ENCODE data around the gene SCN3A.

GRCh38 chr2:165197346-165197745, 6.5 kb downstream of the SCN3A start:
- TF ChIP-seq CTCF (IDR thresholded peaks at IDR 0.05) (no peak), POLR2AphosphoS5 (IDR thresholded peaks at IDR 0.05) (no peak), POLR2A (IDR thresholded peaks at IDR 0.05) (no peak), EP300 (IDR thresholded peaks at IDR 0.05) (no peak)
